Posterior cingulate gyrus (tissue), 11 donors: Measurements from ENCODE around the gene NALF2.

Experiments used
- DNase-seq, 10 donors: peaks; one replicate each; pipeline versions ENCODE4 v3.0.0 to v3.0.0-alpha.2; 2020 to 2021; ENCODE audit warnings: mixed read lengths in 3 of 10
- intact Hi-C: fragments of 100-400 bp; cut with DNase I; formaldehyde crosslinking; loops from one replicate; pipeline ENCODE4 v1.15.1; 2023

Gene NALF2

GRCh38 chrX:69523314-69523713, 19.2 kb downstream of the NALF2 start:
- intact Hi-C loops: no loop called here
- no peak for DNase-seq

GRCh38 chrX:69524781-69525363, 20.7 kb downstream of the NALF2 start:
- no peak for DNase-seq
- intact Hi-C loops: no loop called here

- peak in 1 of 10 donors; percentile 52 for DNase-seq
- intact Hi-C loops: no loop called here
These were observed 26.2 kb downstream of the NALF2 start for GRCh38 chrX:69530306-69530705.

GRCh38 chrX:69531031-69531755, 27.1 kb downstream of the NALF2 start:
- intact Hi-C loops: no loop called here
- no peak for DNase-seq

- DNase-seq: peak in 1 of 10 donors; percentile 56
- intact Hi-C loops: no loop called here
These were observed 31.5 kb downstream of the NALF2 start for GRCh38 chrX:69535661-69536060.

- peak in 9 of 10 donors; percentile 45 to 93 (median 69) for DNase-seq
- intact Hi-C loops: loop anchor here (2.0 kb wide), 2 partner anchors 80 to 558 kb away; no protein-coding TSS in a partner anchor
These were observed 34.3 kb downstream of the NALF2 start for GRCh38 chrX:69538321-69538876.

- intact Hi-C loops: loop anchor here (2.0 kb wide), 2 partner anchors 79 to 557 kb away; no protein-coding TSS in a partner anchor
- DNase-seq: no peak
These were observed 35.3 kb downstream of the NALF2 start for GRCh38 chrX:69539437-69539836.

GRCh38 chrX:69541956-69542355, 37.8 kb downstream of the NALF2 start:
- no peak for DNase-seq
- intact Hi-C loops: no loop called here

- intact Hi-C loops: no loop called here
- DNase-seq: no peak
These were observed 39.4 kb downstream of the NALF2 start for GRCh38 chrX:69543572-69543971.

GRCh38 chrX:69546417-69546816, 42.3 kb downstream of the NALF2 start:
- no peak for DNase-seq
- intact Hi-C loops: no loop called here

GRCh38 chrX:69546978-69547377, 42.9 kb downstream of the NALF2 start:
- no peak for DNase-seq
- intact Hi-C loops: no loop called here

GRCh38 chrX:69551421-69552009, 47.4 kb downstream of the NALF2 start:
- intact Hi-C loops: no loop called here
- no peak for DNase-seq

GRCh38 chrX:69552512-69552911, 48.4 kb downstream of the NALF2 start:
- intact Hi-C loops: no loop called here
- DNase-seq: no peak
